K562 (cell line): ENCODE data around the gene PLXDC1. TPM values are rescaled to one million over a fixed set of nuclear protein-coding genes. Genes with fewer than 3 reads are reported as not detected.

Experiments
- ATAC-seq: fragments of 200-7000 bp; cut with Tn5 transposase; 3 replicates; pipeline ENCODE4 v1.9.1; 2020; ENCODE audit warnings: moderate library complexity
- BruUV-seq: library from RNA; stranded (reverse); fragments of 400-500 nt; replicated peaks from 2 replicates; lab custom pipeline; 2021; lab: Mats Ljungman, UMichigan
- CTCF ChIA-PET: fragments of 300-600 bp; formaldehyde crosslinking; extraction: SDS; loops from one replicate; lab custom pipeline; 2021; ENCODE audit warnings: low intra/inter-chr PET ratio; lab: Yijun Ruan, JAX
- POLR2A ChIA-PET: fragments of 300-600, 350-650 bp; sonication (Branson Sonifier 250); formaldehyde crosslinking; extraction: SDS; loops from one replicate; lab custom pipeline; 2021; ENCODE audit warnings: antibody characterized with exemption, inconsistent platforms; lab: Yijun Ruan, JAX
- DNase-seq, 4 experiments: peaks; one replicate each; pipeline versions ENCODE4 v3.0.0 to v3.0.0-alpha.2; 2011 to 2018; ENCODE audit warnings: low spot score in 3 of 4, mixed read lengths in 3 of 4; ENCODE audit errors: extremely low read depth in 1 of 4
- FAIRE-seq: peaks from 2 replicates; lab custom pipeline; 2011; peaks lifted over from hg19 to GRCh38; lab: Jason Lieb, UNC
- H2AFZ ChIP-seq: 2 replicates; pipeline ENCODE4 v1.6.0; 2011; ENCODE audit warnings: low read depth, low read length, control low read depth, inconsistent platforms
- H3K27ac ChIP-seq: fragments of 200-600 bp; 3 replicates; pipeline ENCODE4 v1.8.0; 2011; ENCODE audit warnings: low read depth, mild to moderate bottlenecking, control low read depth, inconsistent platforms, low read length, moderate library complexity, mixed read lengths; ENCODE audit errors: extremely low read depth
- H3K27me3 ChIP-seq, 2 experiments: fragments of 300-600 bp in 1 of 2; 2 replicates in 1 of 2; 3 replicates in 1 of 2; pipeline versions ENCODE4 v1.6.0 to v1.8.0; 2011; ENCODE audit warnings: inconsistent platforms in 2 of 2, low read length in 2 of 2, mild to moderate bottlenecking in 1 of 2, mixed read lengths in 1 of 2, moderate library complexity in 1 of 2; ENCODE audit not compliant: control insufficient read depth in 2 of 2, insufficient read depth in 2 of 2
- H3K36me3 ChIP-seq: fragments of 300-600 bp; 3 replicates; pipeline ENCODE4 v1.8.0; 2011; ENCODE audit warnings: mild to moderate bottlenecking, low read length, inconsistent platforms; ENCODE audit not compliant: control insufficient read depth, insufficient read depth
- H3K4me1 ChIP-seq, 2 experiments: fragments of 200-600 bp in 1 of 2; replicated peaks in 1 of 2; 2 replicates in 1 of 2; 3 replicates in 1 of 2; pipeline versions ENCODE4 v1.5.1 to v1.8.0; 2011; ENCODE audit warnings: inconsistent platforms in 2 of 2, low read length in 2 of 2, mild to moderate bottlenecking in 1 of 2, mixed read lengths in 1 of 2, moderate library complexity in 1 of 2; ENCODE audit not compliant: control insufficient read depth in 2 of 2, insufficient read depth in 2 of 2
- H3K4me2 ChIP-seq: 2 replicates; pipeline ENCODE4 v1.6.1; 2011; ENCODE audit warnings: low read length, control low read depth, inconsistent platforms, mixed read lengths; ENCODE audit not compliant: insufficient read depth
- H3K4me3 ChIP-seq: fragments of 200-600 bp; sonication (generic), shearing (Covaris generic); 2 replicates; pipeline ENCODE4 v1.5.1; 2016; ENCODE audit warnings: control low read depth, inconsistent platforms
- H3K79me2 ChIP-seq: fragments of 200-600 bp; 3 replicates; pipeline ENCODE4 v1.8.0; 2011; ENCODE audit warnings: low read length, inconsistent platforms; ENCODE audit not compliant: control insufficient read depth, insufficient read depth
- H3K9ac ChIP-seq, 2 experiments: 2 replicates each; pipeline versions ENCODE4 v1.6.0 to v1.6.1; 2011; ENCODE audit warnings: low read depth in 2 of 2, low read length in 2 of 2, control low read depth in 1 of 2, inconsistent platforms in 1 of 2, mild to moderate bottlenecking in 1 of 2, mixed read lengths in 1 of 2; ENCODE audit not compliant: insufficient read depth in 1 of 2
- H3K9me1 ChIP-seq: one replicate; pipeline ENCODE4 v1.6.0; 2011; ENCODE audit warnings: inconsistent platforms, mild to moderate bottlenecking, low read length, moderate library complexity; ENCODE audit not compliant: control insufficient read depth, insufficient read depth
- H3K9me3 ChIP-seq: replicated peaks from 2 replicates; pipeline ENCODE4 v1.5.1; 2011; ENCODE audit warnings: low read depth, low read length, inconsistent platforms; ENCODE audit not compliant: control insufficient read depth, insufficient read depth
- H4K20me1 ChIP-seq: replicated peaks from 2 replicates; pipeline ENCODE4 v1.6.1; 2011; ENCODE audit warnings: low read length, inconsistent platforms, mixed read lengths; ENCODE audit not compliant: control insufficient read depth, insufficient read depth
- NFIC ChIP-seq: fragments of 450-650 bp; IDR thresholded peaks from 2 replicates; pipeline ENCODE4 v1.6.1; 2017; ENCODE audit warnings: mild to moderate bottlenecking, inconsistent platforms
- TBL1XR1 ChIP-seq, 2 experiments: IDR thresholded peaks; 2 replicates each; pipeline ENCODE4 v1.6.1; 2012; ENCODE audit warnings: improper control_type of control experiment in 2 of 2, low read length in 2 of 2, mild to moderate bottlenecking in 1 of 2
- ZBTB7A ChIP-seq: IDR thresholded peaks from 2 replicates; pipeline ENCODE4 v1.6.1; 2011; ENCODE audit warnings: low read depth, mild to moderate bottlenecking, low read length, moderate library complexity, borderline replicate concordance; ENCODE audit not compliant: control insufficient read depth
- ZC3H4 ChIP-seq: sonication (generic); formaldehyde crosslinking; IDR thresholded peaks from 2 replicates; pipeline ENCODE4 v1.9.0; 2021; ENCODE audit warnings: missing genetic modification reagents, borderline replicate concordance
- WGBS: fragments of 100-300 bp; shearing (Covaris generic); methylation state at CpG from one replicate; pipeline ENCODE4 v1.1.6; 2016; ENCODE audit warnings: low coverage, mixed read lengths; ENCODE audit not compliant: insufficient coverage; ENCODE audit errors: missing lambda C conversion rate; 5-methylcytosine and 5-hydroxymethylcytosine counted together
- in situ Hi-C: fragments of 300-500 bp; cut with MboI; formaldehyde crosslinking; loops from 4 replicates; pipeline ENCODE4 v1.15.0; 2018; ENCODE audit warnings: inconsistent platforms, mixed read lengths
- intact Hi-C: fragments of 100-400 bp; cut with micrococcal nuclease; formaldehyde crosslinking; loops from 2 replicates; pipeline ENCODE4 v1.14.2; 2022
- polyA plus RNA-seq, 8 experiments: library from polyadenylated mRNA; depleted of rRNA in 4 of 8; stranded (reverse) in 5 of 8; unstranded in 3 of 8; fragments of >200 nt; fragmentation: Nextera tagmentation in 2 of 8; fragmentation: Illumina TruSeq in 1 of 8; extraction: Ambion mirVana in 2 of 8; extraction: Trizol in 1 of 8; gene quantifications; 2 replicates each; pipeline versions ENCODE4 v1.2.1 to v1.2.3, GENCODE V29; 2011 to 2014; ENCODE audit warnings: inconsistent platforms in 1 of 8, missing spikeins in 1 of 8
- total RNA-seq, 7 experiments: library from RNA; depleted of rRNA in 6 of 7; stranded (reverse); fragments of >200 nt in 6 of 7; fragmentation: Illumina TruSeq in 2 of 7; extraction: Trizol in 2 of 7; gene quantifications; 2 replicates each; pipeline versions ENCODE4 v1.2.1 to v1.2.3, GENCODE V29; 2011 to 2021; ENCODE audit warnings: low replicate concordance in 1 of 7
- TF ChIP-seq, protein P1 (sequence below): fragments of 200-800 bp; sonication (Bioruptor generic); IDR thresholded peaks from 2 replicates; pipeline ENCODE4 v1.6.1; 2017; ENCODE audit warnings: missing genetic modification characterization, missing compliant biosample characterization
- TF ChIP-seq, protein P2 (sequence below): fragments of 450-650 bp; IDR thresholded peaks from 2 replicates; pipeline ENCODE4 v1.6.1; 2016; ENCODE audit warnings: missing biosample characterization, missing genetic modification characterization
- TF ChIP-seq, protein P3 (sequence below): sonication (generic); formaldehyde crosslinking; IDR thresholded peaks from 2 replicates; pipeline ENCODE4 v1.9.0; 2022; ENCODE audit warnings: mild to moderate bottlenecking, missing genetic modification reagents

The PLXDC1 gene
- total and polyA plus RNA-seq, 9 of the 15 experiments (the other 6 are each of a cell fraction or from before 2014, with no cell fraction given), result not detected

DNA sequence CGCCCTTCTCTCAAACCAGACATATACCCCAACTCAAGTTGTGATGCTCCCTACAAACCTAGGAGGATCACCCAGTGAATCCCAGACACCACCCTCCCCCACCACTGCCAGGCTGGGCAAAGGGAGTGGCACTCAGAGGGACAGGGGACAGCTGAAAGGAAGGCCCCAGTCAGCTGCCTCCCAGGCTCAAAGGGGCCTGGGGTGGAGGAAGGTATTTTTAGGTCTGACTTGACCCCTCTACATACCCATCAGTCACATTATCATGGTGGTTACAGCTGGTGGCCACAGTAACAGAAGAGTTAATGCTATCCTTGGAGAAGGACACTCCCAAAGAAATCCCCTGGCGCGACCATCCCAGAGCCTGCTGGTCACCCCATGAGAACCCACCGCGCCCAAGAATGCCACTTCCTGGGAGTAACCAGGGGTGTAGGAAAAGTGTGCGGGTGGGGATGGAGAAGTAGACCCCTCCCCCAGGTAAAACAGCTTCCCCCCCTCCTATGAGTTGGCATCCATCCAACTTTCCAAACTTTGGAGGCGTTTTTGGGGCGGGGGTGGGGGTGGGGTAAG lies 44.9 kb upstream of the PLXDC1 start:
- H3K27me3 ChIP-seq, result no peaks in the 10 kb centered on the region
- H3K9me3 ChIP-seq, result no peaks in the 10 kb centered on the region
- intact Hi-C loops (no loop called here), in situ Hi-C loops (no loop called here)
- H3K4me1 ChIP-seq, result peaks cover 33 to 49% of the 10 kb centered on the region in 2 experiments; a peak in 4 of 5 replicates
- peak overlapping the region in 1 of 2 experiments; percentile 46; a peak in 1 of 4 replicates for H3K9ac ChIP-seq
- peak overlapping the region; percentile 78 for H3K4me2 ChIP-seq
- TF ChIP-seq, protein P1, sequence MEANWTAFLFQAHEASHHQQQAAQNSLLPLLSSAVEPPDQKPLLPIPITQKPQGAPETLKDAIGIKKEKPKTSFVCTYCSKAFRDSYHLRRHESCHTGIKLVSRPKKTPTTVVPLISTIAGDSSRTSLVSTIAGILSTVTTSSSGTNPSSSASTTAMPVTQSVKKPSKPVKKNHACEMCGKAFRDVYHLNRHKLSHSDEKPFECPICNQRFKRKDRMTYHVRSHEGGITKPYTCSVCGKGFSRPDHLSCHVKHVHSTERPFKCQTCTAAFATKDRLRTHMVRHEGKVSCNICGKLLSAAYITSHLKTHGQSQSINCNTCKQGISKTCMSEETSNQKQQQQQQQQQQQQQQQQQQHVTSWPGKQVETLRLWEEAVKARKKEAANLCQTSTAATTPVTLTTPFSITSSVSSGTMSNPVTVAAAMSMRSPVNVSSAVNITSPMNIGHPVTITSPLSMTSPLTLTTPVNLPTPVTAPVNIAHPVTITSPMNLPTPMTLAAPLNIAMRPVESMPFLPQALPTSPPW (CRISPR knock-in tag), result 0 out of 2 replicates have a peak, but pooled peaks have one; percentile 10
- peak; percentile 92 for TF ChIP-seq NFIC
- no peak for TF ChIP-seq ZC3H4 (CRISPR knock-in tag)
- peak; percentile 20; the same call in 1 of the 2 replicates for TF ChIP-seq ZBTB7A
- TF ChIP-seq TBL1XR1 (IDR thresholded peaks at IDR 0.05; ENCODE audit: low read length in 2 of 2), result no peak
- TF ChIP-seq, protein P2, sequence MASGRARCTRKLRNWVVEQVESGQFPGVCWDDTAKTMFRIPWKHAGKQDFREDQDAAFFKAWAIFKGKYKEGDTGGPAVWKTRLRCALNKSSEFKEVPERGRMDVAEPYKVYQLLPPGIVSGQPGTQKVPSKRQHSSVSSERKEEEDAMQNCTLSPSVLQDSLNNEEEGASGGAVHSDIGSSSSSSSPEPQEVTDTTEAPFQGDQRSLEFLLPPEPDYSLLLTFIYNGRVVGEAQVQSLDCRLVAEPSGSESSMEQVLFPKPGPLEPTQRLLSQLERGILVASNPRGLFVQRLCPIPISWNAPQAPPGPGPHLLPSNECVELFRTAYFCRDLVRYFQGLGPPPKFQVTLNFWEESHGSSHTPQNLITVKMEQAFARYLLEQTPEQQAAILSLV (tag), result no peak
- TF ChIP-seq, protein P3, sequence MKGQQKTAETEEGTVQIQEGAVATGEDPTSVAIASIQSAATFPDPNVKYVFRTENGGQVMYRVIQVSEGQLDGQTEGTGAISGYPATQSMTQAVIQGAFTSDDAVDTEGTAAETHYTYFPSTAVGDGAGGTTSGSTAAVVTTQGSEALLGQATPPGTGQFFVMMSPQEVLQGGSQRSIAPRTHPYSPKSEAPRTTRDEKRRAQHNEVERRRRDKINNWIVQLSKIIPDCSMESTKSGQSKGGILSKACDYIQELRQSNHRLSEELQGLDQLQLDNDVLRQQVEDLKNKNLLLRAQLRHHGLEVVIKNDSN, result no peak
- POLR2A ChIA-PET, result interaction anchor here (0.6 to 1.5 kb wide), 4 partner anchors 10 to 799 kb away, joined by 3 to 6 read pairs (median 4); no protein-coding TSS in a partner anchor
- H3K9me1 ChIP-seq, result no peaks in the 10 kb centered on the region
- CTCF ChIA-PET, result no interaction called here
- no peak overlapping the region for H2AFZ ChIP-seq
- DNase-seq (no peak), ATAC-seq (no peak), FAIRE-seq (no peak)
- peaks cover 3% of the 10 kb centered on the region; the same call in 1 of the 2 replicates for H4K20me1 ChIP-seq
- H3K79me2 ChIP-seq, result peaks cover 32% of the 10 kb centered on the region
- H3K27ac ChIP-seq, result no peak overlapping the region
- WGBS, result 71% methylated on average over 5 of the region's 8 CpGs
- BruUV-seq, result no TSS peak
- peaks cover 32% of the 10 kb centered on the region; the same call in 2 of the 3 replicates for H3K36me3 ChIP-seq
- no peak overlapping the region for H3K4me3 ChIP-seq
